NCI-H526 (cell line): ENCODE data around the gene HMGN3.

Experiments used
- DNase-seq, 2 experiments: peaks; one replicate each; lab custom pipeline; 2025; lab: John Stamatoyannopoulos, UW

The HMGN3 gene

GRCh38 chr6:79184641-79185040 is 49.8 kb downstream of the HMGN3 start:
- no peak for DNase-seq

- DNase-seq = no peak
These were observed 50.4 kb downstream of the HMGN3 start for GRCh38 chr6:79184086-79184485.

GRCh38 chr6:79180052-79180451 is 54.4 kb downstream of the HMGN3 start:
- DNase-seq = no peak

GRCh38 chr6:79173378-79173777 is 61.1 kb downstream of the HMGN3 start:
- no peak for DNase-seq

- no peak for DNase-seq
These were observed 63.5 kb downstream of the HMGN3 start for GRCh38 chr6:79170959-79171358.

- no peak for DNase-seq
These were observed 64.1 kb downstream of the HMGN3 start for GRCh38 chr6:79170431-79170830.

GRCh38 chr6:79168695-79168980 is 65.8 kb downstream of the HMGN3 start:
- DNase-seq = no peak

GRCh38 chr6:79167931-79168694 is 66.4 kb downstream of the HMGN3 start:
- no peak for DNase-seq

- DNase-seq = no peak
These were observed 74.6 kb downstream of the HMGN3 start for GRCh38 chr6:79159846-79160245.

GRCh38 chr6:79158856-79159516 is 75.5 kb downstream of the HMGN3 start:
- DNase-seq = no peak

GRCh38 chr6:79157961-79158644 is 76.4 kb downstream of the HMGN3 start:
- no peak for DNase-seq

GRCh38 chr6:79152269-79152737 is 82.2 kb downstream of the HMGN3 start:
- DNase-seq = no peak
